ENCODE results near the gene PPARA.
A peak's percentile ranks its signal among the peaks of the same experiment; 100 is the strongest.
"Not testable (repeated sequence)": the region's sequence is repeated elsewhere in the genome, so short reads cannot be mapped to it uniquely, and the experiment has no call there.

PPARA gene

DNA sequence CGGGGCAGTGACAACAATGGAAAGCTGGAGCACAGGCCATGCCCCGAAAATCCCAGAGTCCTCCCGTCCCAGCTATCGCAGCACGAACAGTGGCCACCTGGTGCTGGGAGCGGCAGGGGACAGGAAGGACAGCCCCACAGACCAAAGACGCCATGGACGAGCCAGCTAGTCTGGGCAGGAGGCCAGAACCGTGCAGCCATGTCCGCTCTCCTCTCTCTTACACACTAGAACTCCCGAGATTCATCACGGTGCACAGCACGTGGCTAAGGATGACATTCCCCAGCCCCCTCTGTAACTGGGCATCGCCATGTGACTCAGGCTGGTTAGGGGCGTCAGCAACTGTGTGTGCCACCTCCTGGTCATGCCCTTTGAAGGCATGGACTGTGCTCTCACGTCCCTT, 95.2 kb downstream of the PPARA start:
- no peak for DNase-seq (ENCODE audit: low read depth)

DNA sequence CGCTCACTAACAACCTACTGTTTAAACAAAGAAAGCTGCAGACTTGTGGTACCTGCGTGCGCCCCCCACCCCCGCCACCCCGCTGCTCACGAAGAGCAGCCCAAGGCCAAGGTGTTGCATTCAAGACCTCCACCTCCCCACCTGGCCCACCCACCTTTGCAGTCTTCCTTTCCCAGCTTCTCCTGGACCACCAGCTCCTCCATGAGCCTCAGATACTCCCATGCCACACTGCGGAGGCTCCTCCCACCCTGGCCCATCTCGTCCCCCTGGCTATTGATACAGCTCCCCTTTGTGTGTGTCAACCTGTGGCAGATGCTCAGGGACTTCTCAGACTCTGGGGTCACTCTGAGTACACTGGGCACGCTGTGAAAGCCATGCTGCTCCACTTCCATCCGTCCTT, 95.9 kb downstream of the PPARA start:
- DNase-seq (ENCODE audit: low read depth), result no peak

- no peak for DNase-seq (ENCODE audit: low read depth)
Measured at GRCh38 chr22:46247443-46247975, 97.2 kb downstream of the PPARA start.

DNA sequence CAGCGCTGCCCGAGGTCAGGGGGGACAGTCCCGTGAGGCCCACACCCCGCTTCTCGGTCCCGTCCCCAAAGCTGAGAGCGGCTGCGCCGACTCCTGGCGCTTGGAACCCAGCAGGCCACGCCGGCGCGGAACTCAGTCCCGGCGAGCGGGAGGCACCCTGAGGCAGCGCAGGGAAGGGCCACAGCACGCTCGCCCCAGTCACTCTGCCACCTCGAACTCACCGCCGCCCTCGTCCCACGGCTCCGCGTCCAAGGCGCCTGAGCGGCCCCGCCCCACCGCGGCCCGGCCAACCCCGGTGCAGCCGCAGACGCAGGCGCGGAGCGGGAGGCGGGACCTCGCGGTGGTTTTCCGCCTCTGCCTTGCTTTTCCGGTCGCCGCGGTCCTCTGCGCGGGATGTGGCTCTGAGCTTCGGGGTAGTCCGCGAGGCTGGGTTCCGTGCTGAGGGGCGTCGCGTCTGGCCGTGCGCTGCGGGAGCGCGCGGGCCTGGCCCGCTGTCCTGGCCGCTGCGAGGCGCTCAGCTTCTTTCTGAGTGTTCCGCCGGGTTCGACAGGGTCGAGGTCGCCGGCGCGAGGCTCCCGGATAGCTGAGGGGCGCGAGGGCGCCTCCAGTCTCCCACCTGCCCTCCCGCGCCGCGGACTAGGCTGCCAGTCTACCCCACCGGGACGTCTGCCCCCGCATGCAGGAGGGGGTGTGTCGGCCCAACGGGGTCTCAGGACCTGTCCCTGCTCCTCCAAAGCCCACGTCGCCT, 99.9 kb downstream of the PPARA start, which contains the start of gene CDPF1:
CDPF1 (minus strand) TSS at position 259 of the 748 bp plus-strand sequence. CDS start 2,009 bp downstream, outside the sequence.
- DNase-seq (ENCODE audit: low read depth), result peak; percentile 90

DNA sequence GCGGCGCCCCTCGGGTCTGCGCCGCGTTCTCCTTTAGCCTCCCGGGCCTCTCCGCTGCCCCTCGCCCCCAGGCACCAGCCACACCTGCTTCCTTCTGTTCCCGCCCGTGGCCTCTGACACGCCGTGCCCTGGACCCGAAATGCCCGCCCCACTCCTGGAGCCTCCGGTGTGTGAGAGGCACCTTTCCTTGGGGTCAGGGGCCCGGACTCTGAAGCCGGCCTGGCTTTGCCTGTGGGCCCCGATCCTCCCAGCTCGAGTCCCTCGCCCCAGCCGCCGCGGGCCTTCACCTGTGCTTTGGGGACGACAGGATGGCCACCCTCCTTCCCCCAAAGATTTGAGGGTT, 100.4 kb downstream of the PPARA start:
- DNase-seq (ENCODE audit: low read depth), result no peak

GRCh38 chr22:46251266-46251665, 100.9 kb downstream of the PPARA start:
- DNase-seq (ENCODE audit: low read depth), result no peak

- DNase-seq (ENCODE audit: low read depth), result no peak
Measured at GRCh38 chr22:46251816-46252380, 101.6 kb downstream of the PPARA start.

GRCh38 chr22:46256358-46256958, 106.1 kb downstream of the PPARA start:
- DNase-seq (ENCODE audit: low read depth), result no peak

- DNase-seq (ENCODE audit: low read depth), result no peak
Measured at GRCh38 chr22:46259374-46259773, 109.0 kb downstream of the PPARA start.

- DNase-seq (ENCODE audit: low read depth), result no peak
Measured at GRCh38 chr22:46260038-46260437, 109.7 kb downstream of the PPARA start.

- DNase-seq (ENCODE audit: low read depth), result no peak
Measured at GRCh38 chr22:46262449-46263215, 112.3 kb downstream of the PPARA start.

- no peak for DNase-seq (ENCODE audit: low read depth)
Measured at GRCh38 chr22:46263216-46263590, 112.9 kb downstream of the PPARA start, which contains the start of gene PKDREJ. TSS of gene PKDREJ (minus strand) at chr22:46263343. CDS start at chr22:46263322, 21 bp downstream.

DNA sequence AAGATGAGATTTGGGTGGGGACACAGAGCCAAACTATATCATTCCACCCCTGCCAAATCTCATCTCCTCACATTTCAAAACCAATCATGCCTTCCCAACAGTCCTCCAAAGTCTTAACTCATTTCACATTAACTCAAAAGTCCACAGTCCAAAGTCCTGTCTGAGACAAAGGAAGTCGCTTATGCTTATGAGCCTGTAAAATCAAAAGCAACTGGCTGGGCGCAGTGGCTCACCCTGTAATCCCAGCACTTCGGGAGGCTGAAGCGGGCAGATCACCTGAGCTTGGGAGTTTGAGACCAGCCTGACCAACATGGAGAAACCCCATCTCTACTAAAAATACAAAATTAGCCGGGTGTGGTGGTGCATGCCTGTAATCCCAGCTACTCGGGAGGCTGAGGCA, 114.2 kb downstream of the PPARA start:
- not testable (repeated sequence) for DNase-seq (ENCODE audit: low read depth)

DNA sequence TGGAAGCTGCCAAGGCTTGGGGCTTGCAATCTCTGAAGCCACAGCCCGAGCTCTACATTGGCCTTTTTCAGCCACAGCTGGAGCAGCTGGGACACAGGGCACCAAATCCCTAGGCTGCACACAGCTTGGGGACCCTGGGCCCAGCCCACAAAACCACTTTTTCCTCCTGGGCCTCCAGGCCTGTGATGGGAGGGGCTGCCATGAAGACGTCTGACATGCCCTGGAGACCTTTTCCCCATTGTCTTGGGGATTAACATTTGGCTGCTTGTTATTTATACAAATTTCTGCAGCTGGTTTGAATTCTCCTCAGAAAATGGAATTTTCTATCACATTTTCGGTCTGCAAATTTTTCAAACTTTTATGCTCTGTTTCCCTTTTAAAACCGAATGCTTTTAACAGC, 115.3 kb downstream of the PPARA start:
- DNase-seq (ENCODE audit: low read depth), result not testable (repeated sequence)

GRCh38 chr22:46267431-46268279, 117.3 kb downstream of the PPARA start, which contains the start of gene TTC38:
TSS of gene TTC38 (plus strand) at chr22:46268008. CDS start at chr22:46268040, 32 bp downstream.
- peak; percentile 29 for DNase-seq (ENCODE audit: low read depth)

GRCh38 chr22:46269564-46269963, 119.2 kb downstream of the PPARA start:
- DNase-seq (ENCODE audit: low read depth), result no peak

GRCh38 chr22:46272196-46272595, 121.9 kb downstream of the PPARA start:
- no peak for DNase-seq (ENCODE audit: low read depth)

DNA sequence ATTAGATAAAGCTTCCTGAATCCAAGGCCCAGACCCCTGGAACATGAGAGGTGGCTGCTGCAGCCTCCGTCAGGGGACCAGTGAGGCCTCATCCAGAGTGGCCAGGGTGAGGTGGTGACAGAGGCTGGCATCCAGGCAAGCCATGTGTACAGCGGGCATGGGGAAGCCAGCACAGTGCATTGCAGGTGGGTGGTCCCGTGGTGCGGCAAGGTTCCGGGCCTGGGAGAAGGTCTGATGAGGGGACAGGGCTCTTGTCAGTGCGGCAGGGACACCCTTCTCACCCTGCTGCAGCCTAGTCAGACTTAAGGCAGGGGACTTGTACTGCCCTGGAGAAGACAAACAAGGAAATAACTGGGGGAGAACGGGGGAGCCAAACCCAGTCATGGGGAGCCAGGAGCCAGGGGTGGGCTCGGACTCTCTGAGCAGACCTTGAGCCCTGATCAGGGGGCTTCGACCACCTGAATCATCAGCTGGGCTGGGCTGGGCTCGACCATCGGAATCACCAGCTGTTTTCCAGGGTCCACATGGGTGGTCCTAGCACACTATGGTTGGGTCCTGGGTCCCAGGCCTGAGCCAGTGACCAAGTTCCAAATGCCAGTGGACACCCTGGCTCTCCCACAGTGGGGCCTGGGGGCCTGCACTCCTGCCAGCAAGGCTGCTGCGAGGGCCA, 122.6 kb downstream of the PPARA start:
- no peak for DNase-seq (ENCODE audit: low read depth)

- no peak for DNase-seq (ENCODE audit: low read depth)
Measured at GRCh38 chr22:46273432-46274148, 123.3 kb downstream of the PPARA start.

- DNase-seq (ENCODE audit: low read depth), result no peak
Measured at GRCh38 chr22:46274381-46274780, 124.1 kb downstream of the PPARA start.

Measured in activated gamma-delta T cell treated with anti-CD3 and anti-CD28 coated beads, Interleukin-2, amount 50 U/mL, for 16 hours (primary cell).